ENCODE data around the gene STOX1. TPM values are rescaled to one million over a fixed set of nuclear protein-coding genes. Genes with fewer than 3 reads are reported as not detected.
"Not testable (repeated sequence)": the region's sequence is repeated elsewhere in the genome, so short reads cannot be mapped to it uniquely, and the experiment has no call there.

Gene STOX1
- total RNA-seq, 1 experiment from 2014 or later = 2.4 TPM

- no peak for DNase-seq
- Histone ChIP-seq H3K27me3 (ENCODE audit: control insufficient read depth, insufficient read depth, low read length) (no peaks in the 10 kb centered on the region), H3K36me3 (replicated peaks; ENCODE audit: control insufficient read depth, insufficient read depth, low read length) (no peaks in the 10 kb centered on the region), H3K4me3 (ENCODE audit: insufficient read depth, low read depth, low read length) (no peak overlapping the region)
These were observed 21.5 kb downstream of the STOX1 start for GRCh38 chr10:68848806-68849205.

DNA sequence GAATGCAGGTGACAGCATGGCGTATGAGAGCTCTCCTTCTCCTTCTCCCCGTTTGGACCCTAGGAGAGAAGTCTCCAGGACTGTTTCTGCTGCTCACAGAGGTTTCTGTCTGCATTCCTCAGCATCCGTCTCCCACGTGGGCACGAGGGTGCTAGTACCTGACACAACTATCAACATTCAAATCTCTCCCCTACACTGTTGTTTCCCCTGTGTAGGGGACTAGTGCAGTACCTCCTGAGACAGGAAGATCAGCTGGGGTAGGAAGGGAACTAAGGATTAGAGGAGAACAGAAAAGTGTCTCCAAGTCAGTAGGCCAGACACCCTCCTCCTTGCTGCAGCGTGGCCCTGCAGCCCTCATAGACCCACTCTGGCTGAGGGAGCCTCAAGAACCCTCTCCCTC lies 29.0 kb downstream of the STOX1 start:
- DNase-seq = no peak
- Histone ChIP-seq H3K4me3 (ENCODE audit: insufficient read depth, low read depth, low read length) (no peak overlapping the region), H3K27me3 (ENCODE audit: control insufficient read depth, insufficient read depth, low read length) (no peaks in the 10 kb centered on the region), H3K36me3 (replicated peaks; ENCODE audit: control insufficient read depth, insufficient read depth, low read length) (no peaks in the 10 kb centered on the region)

DNA sequence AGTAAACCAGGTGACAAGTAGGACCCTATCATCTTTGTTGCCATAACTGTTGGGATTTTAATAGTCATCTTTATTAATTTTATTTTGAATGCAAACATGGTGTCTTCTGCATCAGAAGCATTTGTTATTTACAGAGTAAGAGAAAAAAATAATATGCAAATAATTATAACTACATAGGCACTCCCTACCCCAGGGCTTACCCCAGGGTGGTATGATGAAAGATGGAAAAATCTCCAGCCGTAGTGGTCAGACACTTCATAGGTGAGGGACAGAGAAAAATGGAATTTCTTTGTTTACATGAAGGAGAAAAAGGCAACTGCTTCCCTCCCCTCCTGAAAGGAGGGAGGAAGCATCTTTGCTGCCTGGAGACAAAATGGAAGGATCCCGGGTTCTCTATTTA lies 29.7 kb downstream of the STOX1 start:
- no peak overlapping the region for H3K4me3 ChIP-seq (ENCODE audit: insufficient read depth, low read depth, low read length)
- H3K27me3 ChIP-seq (ENCODE audit: control insufficient read depth, insufficient read depth, low read length) = no peaks in the 10 kb centered on the region
- DNase-seq = no peak
- no peaks in the 10 kb centered on the region for H3K36me3 ChIP-seq (replicated peaks; ENCODE audit: control insufficient read depth, insufficient read depth, low read length)

- no peaks in the 10 kb centered on the region for H3K27me3 ChIP-seq (ENCODE audit: control insufficient read depth, insufficient read depth, low read length)
These were observed 33.9 kb downstream of the STOX1 start for GRCh38 chr10:68861253-68861652.

DNA sequence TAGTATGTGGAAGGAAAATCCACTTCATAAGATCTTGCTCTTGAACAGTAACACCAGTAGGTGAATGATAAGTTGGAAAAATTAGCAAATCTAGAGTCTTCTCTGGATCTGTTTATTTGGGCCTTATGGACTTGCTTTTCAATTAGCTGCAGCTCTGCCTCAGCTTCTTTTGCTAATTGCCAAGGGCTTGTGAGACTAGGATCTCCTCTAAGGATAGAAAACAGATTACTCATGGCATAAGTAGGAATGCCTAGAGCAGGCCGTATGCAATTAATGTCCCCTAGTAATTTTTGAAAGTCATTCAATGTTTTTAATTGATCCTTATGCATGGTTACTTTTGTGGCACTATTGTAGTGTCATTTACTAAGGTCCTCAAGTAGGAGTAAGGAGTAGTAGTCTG lies 37.3 kb downstream of the STOX1 start:
- Histone ChIP-seq H3K4me3 (ENCODE audit: insufficient read depth, low read depth, low read length) (no peak overlapping the region), H3K27me3 (ENCODE audit: control insufficient read depth, insufficient read depth, low read length) (no peaks in the 10 kb centered on the region), H3K36me3 (replicated peaks; ENCODE audit: control insufficient read depth, insufficient read depth, low read length) (no peaks in the 10 kb centered on the region)
- no peak for DNase-seq

More at GRCh38 chr10:68861253-68861652, 33.9 kb downstream of the STOX1 start:
- DNase-seq = no peak
- Histone ChIP-seq H3K4me3 (ENCODE audit: insufficient read depth, low read depth, low read length) (no peak overlapping the region), H3K36me3 (replicated peaks; ENCODE audit: control insufficient read depth, insufficient read depth, low read length) (no peaks in the 10 kb centered on the region)

DNA sequence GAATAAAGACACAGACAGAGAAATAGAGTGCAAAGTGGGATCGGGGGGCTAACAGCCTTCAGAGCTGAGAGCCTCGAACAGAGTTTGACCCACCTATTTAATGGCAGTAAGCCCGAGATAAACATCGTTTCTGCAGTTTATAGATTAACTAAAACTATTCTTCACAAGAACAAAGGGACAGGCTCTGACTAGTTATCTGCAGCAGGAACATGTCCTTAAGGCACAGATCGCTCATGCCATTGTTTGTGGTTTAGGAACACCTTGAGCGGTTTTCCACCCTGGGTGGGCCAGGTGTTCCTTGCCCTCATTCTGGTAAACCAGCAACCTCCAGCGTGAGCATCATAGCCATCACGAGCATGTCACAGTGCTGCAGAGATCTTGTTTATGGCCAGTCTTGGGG lies 40.8 kb downstream of the STOX1 start:
- H3K4me3 ChIP-seq (ENCODE audit: insufficient read depth, low read depth, low read length); H3K36me3 ChIP-seq (replicated peaks; ENCODE audit: control insufficient read depth, insufficient read depth, low read length); DNase-seq; H3K27me3 ChIP-seq (ENCODE audit: control insufficient read depth, insufficient read depth, low read length): not testable (repeated sequence)

DNA sequence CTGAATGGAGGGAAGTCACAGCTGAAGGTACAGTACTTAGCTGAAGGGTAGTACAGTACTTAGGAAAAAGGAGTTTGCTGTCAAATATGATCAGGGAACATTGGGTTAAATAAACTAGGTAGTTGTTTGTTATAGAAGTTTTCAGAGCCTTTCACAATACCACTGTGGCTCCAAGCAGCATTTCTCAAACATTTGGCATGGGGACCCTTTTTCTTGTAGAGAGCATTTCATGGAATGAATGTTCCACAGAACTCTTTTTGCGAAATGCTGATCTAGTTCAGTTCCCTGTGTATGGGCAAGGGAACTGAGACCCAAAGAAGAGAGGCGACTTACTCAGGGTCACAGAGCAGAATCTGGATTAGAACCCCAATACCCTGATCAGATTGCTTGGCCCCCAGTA lies 42.3 kb downstream of the STOX1 start:
- H3K4me3 ChIP-seq (ENCODE audit: insufficient read depth, low read depth, low read length) = no peak overlapping the region
- no peak for DNase-seq
- no peaks in the 10 kb centered on the region for H3K36me3 ChIP-seq (replicated peaks; ENCODE audit: control insufficient read depth, insufficient read depth, low read length)
- no peaks in the 10 kb centered on the region for H3K27me3 ChIP-seq (ENCODE audit: control insufficient read depth, insufficient read depth, low read length)

GRCh38 chr10:68870061-68870460 lies 42.7 kb downstream of the STOX1 start:
- H3K36me3 ChIP-seq (replicated peaks; ENCODE audit: control insufficient read depth, insufficient read depth, low read length) = no peaks in the 10 kb centered on the region
- H3K4me3 ChIP-seq (ENCODE audit: insufficient read depth, low read depth, low read length) = no peak overlapping the region

GRCh38 chr10:68870545-68871104 lies 43.3 kb downstream of the STOX1 start:
- DNase-seq = no peak
- Histone ChIP-seq H3K4me3 (ENCODE audit: insufficient read depth, low read depth, low read length) (no peak overlapping the region), H3K27me3 (ENCODE audit: control insufficient read depth, insufficient read depth, low read length) (no peaks in the 10 kb centered on the region), H3K36me3 (replicated peaks; ENCODE audit: control insufficient read depth, insufficient read depth, low read length) (no peaks in the 10 kb centered on the region)

More at GRCh38 chr10:68870061-68870460, 42.7 kb downstream of the STOX1 start:
- H3K27me3 ChIP-seq (ENCODE audit: control insufficient read depth, insufficient read depth, low read length) = no peaks in the 10 kb centered on the region
- no peak for DNase-seq

- H3K4me3 ChIP-seq (ENCODE audit: insufficient read depth, low read depth, low read length) = no peak overlapping the region
- peak; percentile 57 for DNase-seq
- H3K36me3 ChIP-seq (replicated peaks; ENCODE audit: control insufficient read depth, insufficient read depth, low read length) = no peaks in the 10 kb centered on the region
These were observed 43.9 kb downstream of the STOX1 start for GRCh38 chr10:68871105-68871711.

GRCh38 chr10:68871731-68872342 lies 44.5 kb downstream of the STOX1 start:
- DNase-seq = no peak
- Histone ChIP-seq H3K27me3 (ENCODE audit: control insufficient read depth, insufficient read depth, low read length) (no peaks in the 10 kb centered on the region), H3K4me3 (ENCODE audit: insufficient read depth, low read depth, low read length) (no peak overlapping the region), H3K36me3 (replicated peaks; ENCODE audit: control insufficient read depth, insufficient read depth, low read length) (no peaks in the 10 kb centered on the region)

More at GRCh38 chr10:68871105-68871711, 43.9 kb downstream of the STOX1 start:
- H3K27me3 ChIP-seq (ENCODE audit: control insufficient read depth, insufficient read depth, low read length) = no peaks in the 10 kb centered on the region

DNA sequence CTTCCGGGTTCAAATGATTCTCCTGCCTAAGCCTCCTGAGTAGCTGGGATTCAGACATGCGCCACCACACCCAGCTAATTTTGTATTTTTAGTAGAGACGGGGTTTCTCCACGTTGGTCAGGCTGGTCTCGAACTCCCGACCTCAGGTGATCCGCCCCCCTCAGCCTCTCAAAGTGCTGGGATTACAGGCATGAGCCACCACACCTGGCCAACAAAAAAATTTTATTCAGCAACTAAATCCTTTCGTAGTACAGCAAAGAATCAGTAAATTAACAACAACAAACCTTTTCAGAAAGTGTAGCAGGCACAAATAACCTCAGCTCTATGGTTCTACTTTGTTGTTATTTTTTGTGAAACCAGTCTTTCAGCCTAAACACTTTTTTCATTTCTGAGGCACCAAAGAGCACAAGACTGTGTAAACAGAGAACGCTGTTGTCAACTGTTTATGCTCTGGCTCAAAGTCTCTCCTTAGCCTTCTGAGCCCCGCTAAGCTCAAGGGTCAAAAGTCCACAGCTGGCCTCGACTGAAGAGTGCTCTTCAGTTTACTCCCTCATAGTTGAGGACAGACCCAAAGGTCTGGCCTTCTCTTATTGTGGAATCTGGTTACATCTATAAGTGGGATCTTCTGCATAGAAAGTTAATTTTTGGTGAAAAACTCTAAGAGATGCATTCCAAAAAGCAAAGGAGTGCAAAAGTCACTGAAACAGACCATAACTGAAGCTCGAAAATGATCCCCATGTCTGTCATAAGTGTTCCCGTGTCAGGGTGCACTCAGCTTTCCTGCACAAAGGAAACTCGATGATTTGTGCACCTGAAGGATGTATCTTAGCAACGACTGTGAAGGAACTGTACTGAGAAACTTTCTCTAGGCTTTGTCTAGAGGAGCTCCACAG lies 49.2 kb downstream of the STOX1 start:
- no peak for DNase-seq

GRCh38 chr10:68877482-68878110 lies 50.3 kb downstream of the STOX1 start:
- Histone ChIP-seq H3K36me3 (replicated peaks; ENCODE audit: control insufficient read depth, insufficient read depth, low read length) (no peaks in the 10 kb centered on the region), H3K4me3 (ENCODE audit: insufficient read depth, low read depth, low read length) (no peak overlapping the region), H3K27me3 (ENCODE audit: control insufficient read depth, insufficient read depth, low read length) (no peaks in the 10 kb centered on the region)
- no peak for DNase-seq

More for the DNA sequence above, 49.2 kb downstream of the STOX1 start:
- Histone ChIP-seq H3K36me3 (replicated peaks; ENCODE audit: control insufficient read depth, insufficient read depth, low read length) (no peaks in the 10 kb centered on the region), H3K27me3 (ENCODE audit: control insufficient read depth, insufficient read depth, low read length) (no peaks in the 10 kb centered on the region), H3K4me3 (ENCODE audit: insufficient read depth, low read depth, low read length) (no peak overlapping the region)

GRCh38 chr10:68878496-68878895 lies 51.2 kb downstream of the STOX1 start:
- DNase-seq = no peak
- no peaks in the 10 kb centered on the region for H3K27me3 ChIP-seq (ENCODE audit: control insufficient read depth, insufficient read depth, low read length)
- no peak overlapping the region for H3K4me3 ChIP-seq (ENCODE audit: insufficient read depth, low read depth, low read length)
- H3K36me3 ChIP-seq (replicated peaks; ENCODE audit: control insufficient read depth, insufficient read depth, low read length) = no peaks in the 10 kb centered on the region
